ENCODE measurements around the gene ALG6.

ALG6 gene

GRCh38 chr1:63403386-63403785 is 36.0 kb downstream of the ALG6 start:
- DNase-seq (ENCODE audit: low spot score): no peak

GRCh38 chr1:63405021-63405420 is 37.6 kb downstream of the ALG6 start:
- DNase-seq (ENCODE audit: low spot score): no peak
- no peak for TF ChIP-seq CTCF (IDR thresholded peaks at IDR 0.05; ENCODE audit: extremely low read depth, missing control alignments)

More at GRCh38 chr1:63403386-63403785, 36.0 kb downstream of the ALG6 start:
- TF ChIP-seq CTCF (IDR thresholded peaks at IDR 0.05; ENCODE audit: extremely low read depth, missing control alignments): no peak

GRCh38 chr1:63405987-63406386 is 38.6 kb downstream of the ALG6 start:
- TF ChIP-seq CTCF (IDR thresholded peaks at IDR 0.05; ENCODE audit: extremely low read depth, missing control alignments): no peak
- no peak for DNase-seq (ENCODE audit: low spot score)

- no peak for DNase-seq (ENCODE audit: low spot score)
- no peak for TF ChIP-seq CTCF (IDR thresholded peaks at IDR 0.05; ENCODE audit: extremely low read depth, missing control alignments)
Measured at GRCh38 chr1:63407002-63407401, 39.6 kb downstream of the ALG6 start.

GRCh38 chr1:63408331-63408730 is 40.9 kb downstream of the ALG6 start:
- DNase-seq (ENCODE audit: low spot score): no peak
- TF ChIP-seq CTCF (IDR thresholded peaks at IDR 0.05; ENCODE audit: extremely low read depth, missing control alignments): no peak

- DNase-seq (ENCODE audit: low spot score): no peak
- no peak for TF ChIP-seq CTCF (IDR thresholded peaks at IDR 0.05; ENCODE audit: extremely low read depth, missing control alignments)
Measured at GRCh38 chr1:63411066-63411465, 43.6 kb downstream of the ALG6 start.

- no peak for DNase-seq (ENCODE audit: low spot score)
- TF ChIP-seq CTCF (IDR thresholded peaks at IDR 0.05; ENCODE audit: extremely low read depth, missing control alignments): no peak
Measured at GRCh38 chr1:63413394-63413793, 46.0 kb downstream of the ALG6 start.
